IMR-90 (cell line): ENCODE measurements around the gene CPT1A. TPM values are rescaled to one million over a fixed set of nuclear protein-coding genes. Genes with fewer than 3 reads are reported as not detected.
A peak's percentile ranks its signal among the peaks of the same experiment; 100 is the strongest.

Experiments
- ATAC-seq: fragments of 200-7000 bp; cut with Tn5 transposase; 2 replicates; pipeline ENCODE4 v1.9.1; 2020; ENCODE audit warnings: low read depth, mild to moderate bottlenecking, moderate library complexity
- BruUV-seq: library from RNA; stranded (reverse); fragments of 400-500 nt; replicated peaks from 2 replicates; lab custom pipeline; 2021; lab: Mats Ljungman, UMichigan
- CTCF ChIA-PET: fragments of 300-600 bp; formaldehyde crosslinking; extraction: SDS; loops from one replicate; lab custom pipeline; 2021; ENCODE audit warnings: antibody characterized with exemption; lab: Yijun Ruan, JAX
- POLR2A ChIA-PET: fragments of 300-600 bp; sonication (Branson Sonifier 250); formaldehyde crosslinking; loops from one replicate; lab custom pipeline; 2022; ENCODE audit warnings: antibody characterized with exemption; ENCODE audit not compliant: unreplicated experiment; lab: Charles Lee
- DNase-seq: peaks from one replicate; pipeline ENCODE4 v3.0.0; 2013
- H2AFZ ChIP-seq: replicated peaks from 2 replicates; pipeline ENCODE3; 2013; ENCODE audit warnings: low read length, mild to moderate bottlenecking; ENCODE audit not compliant: poor library complexity
- H2AK5ac ChIP-seq: 2 replicates; pipeline ENCODE4 v1.6.1; 2013; ENCODE audit warnings: low read depth, low read length, inconsistent platforms
- H2AK9ac ChIP-seq: replicated peaks from 2 replicates; pipeline ENCODE3; 2013; ENCODE audit warnings: mild to moderate bottlenecking, low read depth, low read length, moderate library complexity; ENCODE audit not compliant: poor library complexity
- H2BK120ac ChIP-seq: 2 replicates; pipeline ENCODE4 v1.6.1; 2013; ENCODE audit warnings: low read depth, low read length, inconsistent platforms
- H2BK15ac ChIP-seq: 3 replicates; pipeline ENCODE4 v1.6.1; 2013; ENCODE audit warnings: low read depth, low read length, inconsistent platforms
- H2BK20ac ChIP-seq: 2 replicates; pipeline ENCODE4 v1.6.1; 2013; ENCODE audit warnings: low read depth, mild to moderate bottlenecking, inconsistent platforms, low read length, moderate library complexity
- H2BK5ac ChIP-seq: 2 replicates; pipeline ENCODE4 v1.6.1; 2013; ENCODE audit warnings: mild to moderate bottlenecking, low read depth, low read length, inconsistent platforms; ENCODE audit not compliant: poor library complexity, severe bottlenecking
- H3K14ac ChIP-seq: replicated peaks from 2 replicates; pipeline ENCODE4 v1.6.1; 2013; ENCODE audit warnings: low read depth, low read length, inconsistent platforms
- H3K18ac ChIP-seq: 2 replicates; pipeline ENCODE4 v1.6.1; 2013; ENCODE audit warnings: low read depth, low read length, control low read depth
- H3K23ac ChIP-seq: 2 replicates; pipeline ENCODE4 v1.6.1; 2013; ENCODE audit warnings: low read depth, low read length, inconsistent platforms
- H3K27ac ChIP-seq: 2 replicates; pipeline ENCODE4 v1.5.1; 2013; ENCODE audit warnings: mild to moderate bottlenecking, control low read depth, low read length; ENCODE audit not compliant: insufficient read depth
- H3K27me3 ChIP-seq: 2 replicates; pipeline ENCODE4 v1.6.1; 2013; ENCODE audit warnings: low read length; ENCODE audit not compliant: control insufficient read depth, insufficient read depth
- H3K36me3 ChIP-seq: 2 replicates; pipeline ENCODE4 v1.6.1; 2013; ENCODE audit warnings: low read length, mixed read lengths; ENCODE audit not compliant: control insufficient read depth, insufficient read depth
- H3K4ac ChIP-seq: 2 replicates; pipeline ENCODE4 v1.6.1; 2013; ENCODE audit warnings: low read depth, low read length, inconsistent platforms
- H3K4me1 ChIP-seq: 2 replicates; pipeline ENCODE4 v1.6.1; 2013; ENCODE audit warnings: low read length, mixed read lengths; ENCODE audit not compliant: control insufficient read depth, insufficient read depth
- H3K4me2 ChIP-seq: 2 replicates; pipeline ENCODE4 v1.6.1; 2013; ENCODE audit warnings: low read depth, mild to moderate bottlenecking, control low read depth, low read length, moderate library complexity
- H3K4me3 ChIP-seq: 2 replicates; pipeline ENCODE4 v1.5.1; 2013; ENCODE audit warnings: low read depth, mild to moderate bottlenecking, control low read depth, low read length, moderate library complexity; ENCODE audit not compliant: insufficient read depth
- H3K56ac ChIP-seq: 2 replicates; pipeline ENCODE4 v1.6.1; 2013; ENCODE audit warnings: low read length, inconsistent platforms; ENCODE audit not compliant: insufficient read depth; ENCODE audit errors: extremely low read depth
- H3K79me1 ChIP-seq, 2 experiments: 2 replicates each; pipeline ENCODE4 v1.6.1; 2013; ENCODE audit warnings: low read length in 2 of 2, inconsistent platforms in 1 of 2, low read depth in 1 of 2
- H3K9ac ChIP-seq: 2 replicates; pipeline ENCODE4 v1.6.1; 2013; ENCODE audit warnings: low read depth, low read length, control low read depth
- H3K9me1 ChIP-seq: 2 replicates; pipeline ENCODE4 v1.6.1; 2013; ENCODE audit warnings: low read length, inconsistent platforms; ENCODE audit not compliant: insufficient read depth
- H3K9me3 ChIP-seq: 2 replicates; pipeline ENCODE4 v1.6.1; 2013; ENCODE audit warnings: low read length; ENCODE audit not compliant: control insufficient read depth, insufficient read depth
- H4K20me1 ChIP-seq: 2 replicates; pipeline ENCODE4 v1.6.1; 2013; ENCODE audit warnings: low read length, inconsistent platforms; ENCODE audit not compliant: insufficient read depth
- H4K5ac ChIP-seq: 2 replicates; pipeline ENCODE4 v1.6.1; 2013; ENCODE audit warnings: mild to moderate bottlenecking, low read depth, low read length, control low read depth
- H4K8ac ChIP-seq, 2 experiments: 2 replicates each; pipeline ENCODE4 v1.6.1; 2013; ENCODE audit warnings: low read depth in 2 of 2, low read length in 2 of 2, control low read depth in 1 of 2, inconsistent platforms in 1 of 2
- H4K91ac ChIP-seq: 2 replicates; pipeline ENCODE4 v1.6.1; 2013; ENCODE audit warnings: low read depth, low read length, inconsistent platforms; ENCODE audit not compliant: insufficient read depth
- MAZ ChIP-seq: IDR thresholded peaks from 2 replicates; pipeline ENCODE4 v1.6.1; 2012; ENCODE audit warnings: low read depth, mild to moderate bottlenecking, low read length, improper control_type of control experiment, moderate library complexity, borderline replicate concordance
- NFE2L2 ChIP-seq: fragments of 150-350 bp; IDR thresholded peaks from 2 replicates; pipeline ENCODE4 v1.6.1; 2016; ENCODE audit warnings: low read depth, mild to moderate bottlenecking, low read length
- RCOR1 ChIP-seq: IDR thresholded peaks from 2 replicates; pipeline ENCODE4 v1.6.1; 2012; ENCODE audit warnings: mild to moderate bottlenecking, low read length, improper control_type of control experiment; ENCODE audit not compliant: insufficient replicate concordance
- WGBS, 2 experiments: methylation state at CpG; one replicate each; pipeline versions ENCODE4 v1.1.5 to v1.1.7; 2013; ENCODE audit warnings: missing lambda C conversion rate in 2 of 2; ENCODE audit not compliant: insufficient read length in 1 of 2; ENCODE audit errors: extremely low coverage in 2 of 2; 5-methylcytosine and 5-hydroxymethylcytosine counted together
- dilution Hi-C: fragments of 300-500 bp; cut with HindIII; formaldehyde crosslinking; loops from one replicate; pipeline ENCODE4 v1.14.3; 2018; ENCODE audit warnings: low sequenced_read_pairs; ENCODE audit not compliant: unreplicated experiment
- in situ Hi-C: fragments of 300-500 bp; cut with MboI; formaldehyde crosslinking; loops from 3 replicates; pipeline ENCODE4 v1.14.3; 2019; ENCODE audit warnings: low sequenced_read_pairs, inconsistent platforms, mixed read lengths
- intact Hi-C: fragments of 100-400 bp; cut with micrococcal nuclease; formaldehyde crosslinking; loops from 2 replicates; pipeline ENCODE4 v1.10.0; 2022
- polyA plus RNA-seq, 3 experiments: library from polyadenylated mRNA; depleted of rRNA; stranded (reverse); fragments of >200 nt; gene quantifications; 2 replicates each; pipeline ENCODE4 v1.2.3, GENCODE V29; 2012; ENCODE audit warnings: low replicate concordance in 1 of 3
- total RNA-seq: library from RNA; depleted of rRNA; stranded (reverse); fragments of >200 nt; gene quantifications from 2 replicates; pipeline ENCODE4 v1.2.3, GENCODE V29; 2012

The CPT1A gene
- total and polyA plus RNA-seq, 2 of the 4 experiments (the other 2 are of a cell fraction), result 15.4 to 21.3 TPM

- H3K18ac ChIP-seq, result no peak overlapping the region
- POLR2A ChIA-PET, result no interaction called here
- H4K20me1 ChIP-seq, result peaks cover 43% of the 10 kb centered on the region
- no peaks in the 10 kb centered on the region for H3K4me1 ChIP-seq
- dilution Hi-C loops, result no loop called here
- H2BK20ac ChIP-seq, result no peak overlapping the region
- H4K8ac ChIP-seq, result no peak overlapping the region
- H3K4me2 ChIP-seq, result no peak overlapping the region
- in situ Hi-C loops, result no loop called here
- no peak overlapping the region for H2BK120ac ChIP-seq
- BruUV-seq, result no TSS peak
- H3K36me3 ChIP-seq, result peaks cover 6% of the 10 kb centered on the region
- no peak overlapping the region for H3K9ac ChIP-seq
- H4K91ac ChIP-seq, result no peak overlapping the region
- H4K5ac ChIP-seq, result no peak overlapping the region
- no peak overlapping the region for H2AK5ac ChIP-seq
- intact Hi-C loops, result no loop called here
- H2AFZ ChIP-seq, result peak overlapping the region; percentile 51
- no peak overlapping the region for H2BK5ac ChIP-seq
- H3K9me3 ChIP-seq, result no peaks in the 10 kb centered on the region
- ATAC-seq (no peak), DNase-seq (no peak)
- H3K27ac ChIP-seq, result no peak overlapping the region
- no peak overlapping the region for H3K56ac ChIP-seq
- H2AK9ac ChIP-seq, result no peak overlapping the region
- H3K4ac ChIP-seq, result no peak overlapping the region
- no peak overlapping the region for H3K14ac ChIP-seq
- TF ChIP-seq MAZ, result no peak
- TF ChIP-seq RCOR1, result no peak
- no peak for TF ChIP-seq NFE2L2
- H3K23ac ChIP-seq, result no peak overlapping the region; the same call in 1 of the 2 replicates
- peaks cover 46 to 83% of the 10 kb centered on the region in 2 experiments for H3K79me1 ChIP-seq
- H3K4me3 ChIP-seq, result no peak overlapping the region
- peaks cover 20% of the 10 kb centered on the region for H3K9me1 ChIP-seq
- H3K27me3 ChIP-seq, result no peaks in the 10 kb centered on the region
- WGBS, 2 experiments, result 69% methylated on average over 2 of the region's 4 CpGs; no CpG with 5 or more reads in 1 of the 2 experiments
- H2BK15ac ChIP-seq, result no peak overlapping the region
- CTCF ChIA-PET, result no interaction called here
These were observed 20.0 kb downstream of the CPT1A start for GRCh38 chr11:68821670-68822069.
